H1 (cell line): ENCODE results near the gene FNDC5. TPM values are rescaled to one million over a fixed set of nuclear protein-coding genes. Genes with fewer than 3 reads are reported as not detected.

ENCODE experiments used
- CTCF ChIA-PET: fragments of 300-600 bp; sonication (Branson Sonifier 250); formaldehyde crosslinking; loops from one replicate; lab custom pipeline; 2021; ENCODE audit not compliant: partially characterized antibody; lab: Charles Lee
- POLR2A ChIA-PET: fragments of 300-600 bp; sonication (Branson Sonifier 250); formaldehyde crosslinking; loops from one replicate; lab custom pipeline; 2021; ENCODE audit warnings: inconsistent platforms; ENCODE audit not compliant: partially characterized antibody; lab: Charles Lee
- DNase-seq, 2 experiments: peaks; one replicate each; pipeline versions ENCODE4 v3.0.0 to v3.0.0-alpha.2; 2010 to 2022; ENCODE audit warnings: low spot score in 2 of 2, low read depth in 1 of 2, mixed read lengths in 1 of 2
- FAIRE-seq: peaks from 2 replicates; lab custom pipeline; 2011; peaks lifted over from hg19 to GRCh38; lab: Jason Lieb, UNC
- H2AFZ ChIP-seq: 2 replicates; pipeline ENCODE4 v1.8.1; 2012; ENCODE audit warnings: low read length, inconsistent platforms
- H2AK5ac ChIP-seq: 2 replicates; pipeline ENCODE4 v1.6.1; 2013; ENCODE audit warnings: low read depth, low read length
- H2BK120ac ChIP-seq: replicated peaks from 2 replicates; pipeline ENCODE3; 2013; ENCODE audit warnings: low read depth, low read length, inconsistent platforms
- H2BK12ac ChIP-seq: 2 replicates; pipeline ENCODE4 v1.6.1; 2013; ENCODE audit warnings: low read depth, low read length
- H2BK15ac ChIP-seq: 2 replicates; pipeline ENCODE4 v1.6.1; 2013; ENCODE audit warnings: low read length
- H2BK20ac ChIP-seq: 2 replicates; pipeline ENCODE4 v1.6.1; 2013; ENCODE audit warnings: low read length
- H2BK5ac ChIP-seq: 2 replicates; pipeline ENCODE4 v1.6.1; 2013; ENCODE audit warnings: low read depth, low read length
- H3K14ac ChIP-seq: 2 replicates; pipeline ENCODE4 v1.6.1; 2013; ENCODE audit warnings: inconsistent platforms; ENCODE audit not compliant: insufficient read length
- H3K18ac ChIP-seq: 2 replicates; pipeline ENCODE4 v1.6.1; 2013; ENCODE audit warnings: low read length; ENCODE audit errors: extremely low read depth
- H3K23ac ChIP-seq: 2 replicates; pipeline ENCODE4 v1.6.1; 2013; ENCODE audit warnings: inconsistent platforms; ENCODE audit not compliant: insufficient read length
- H3K23me2 ChIP-seq: 2 replicates; pipeline ENCODE4 v1.6.1; 2013; ENCODE audit warnings: low read depth, low read length
- H3K27ac ChIP-seq: 2 replicates; pipeline ENCODE4 v1.6.1; 2011; ENCODE audit warnings: low read depth, low read length, inconsistent platforms
- H3K27me3 ChIP-seq, 4 experiments: replicated peaks in 1 of 4; 1 replicate in 1 of 4; 2 replicates in 3 of 4; pipeline versions ENCODE4 v1.6.1 to v1.8.1; 2011 to 2013; ENCODE audit warnings: low read length in 3 of 4, mild to moderate bottlenecking in 3 of 4, inconsistent platforms in 2 of 4, mixed read lengths in 2 of 4, moderate library complexity in 1 of 4; ENCODE audit not compliant: control insufficient read depth in 3 of 4, insufficient read depth in 3 of 4; ENCODE audit errors: extremely low read depth in 1 of 4
- H3K36me3 ChIP-seq, 4 experiments: 2 replicates each; pipeline versions ENCODE4 v1.6.1 to v1.8.1; 2011 to 2013; ENCODE audit warnings: mild to moderate bottlenecking in 4 of 4, low read length in 3 of 4, moderate library complexity in 2 of 4, control low read depth in 1 of 4, inconsistent platforms in 1 of 4; ENCODE audit not compliant: insufficient read depth in 4 of 4, control insufficient read depth in 2 of 4
- H3K4ac ChIP-seq: replicated peaks from 2 replicates; pipeline ENCODE3; 2013; ENCODE audit warnings: low read length, low read depth, mixed read lengths, inconsistent platforms; ENCODE audit not compliant: insufficient read length
- H3K4me1 ChIP-seq, 4 experiments: replicated peaks in 1 of 4; 1 replicate in 1 of 4; 2 replicates in 3 of 4; pipeline versions ENCODE4 v1.6.1 to v1.8.1; 2011 to 2013; ENCODE audit warnings: low read length in 3 of 4, inconsistent platforms in 2 of 4, mixed read lengths in 1 of 4; ENCODE audit not compliant: insufficient read depth in 4 of 4, control insufficient read depth in 3 of 4
- H3K4me2 ChIP-seq, 2 experiments: 2 replicates each; pipeline versions ENCODE4 v1.6.1 to v1.8.1; 2011 to 2013; ENCODE audit warnings: low read depth in 2 of 2, low read length in 2 of 2, control low read depth in 1 of 2, inconsistent platforms in 1 of 2, mild to moderate bottlenecking in 1 of 2; ENCODE audit not compliant: insufficient read depth in 1 of 2
- H3K4me3 ChIP-seq, 4 experiments: fragments of 200-600, 300-600 bp in 1 of 4; sonication (generic), shearing (Covaris generic), sonication (Bioruptor Twin) in 1 of 4; 2 replicates each; pipeline versions ENCODE4 v1.5.1 to v1.8.1; 2011 to 2016; ENCODE audit warnings: low read length in 4 of 4, low read depth in 3 of 4, control low read depth in 2 of 4, inconsistent platforms in 2 of 4, mild to moderate bottlenecking in 2 of 4, mixed read lengths in 1 of 4, moderate library complexity in 1 of 4; ENCODE audit not compliant: insufficient read depth in 2 of 4; ENCODE audit errors: extremely low read depth in 1 of 4
- H3K56ac ChIP-seq: replicated peaks from 2 replicates; pipeline ENCODE3; 2013; ENCODE audit warnings: low read depth, mild to moderate bottlenecking, mixed read lengths, low read length, inconsistent platforms; ENCODE audit not compliant: insufficient read length
- H3K79me1 ChIP-seq: 2 replicates; pipeline ENCODE4 v1.6.1; 2013; ENCODE audit warnings: low read depth, low read length, control low read depth
- H3K79me2 ChIP-seq, 2 experiments: 2 replicates each; pipeline versions ENCODE4 v1.6.1 to v1.8.1; 2012 to 2013; ENCODE audit warnings: low read length in 2 of 2, mild to moderate bottlenecking in 2 of 2, inconsistent platforms in 1 of 2; ENCODE audit not compliant: insufficient read depth in 2 of 2, control insufficient read depth in 1 of 2
- H3K9ac ChIP-seq, 4 experiments: replicated peaks in 1 of 4; 1 replicate in 1 of 4; 2 replicates in 3 of 4; pipeline versions ENCODE4 v1.6.1 to v1.8.1; 2011 to 2013; ENCODE audit warnings: low read depth in 3 of 4, low read length in 3 of 4, control low read depth in 2 of 4, mild to moderate bottlenecking in 2 of 4, moderate library complexity in 2 of 4, inconsistent platforms in 1 of 4; ENCODE audit errors: extremely low read depth in 1 of 4
- H3K9me3 ChIP-seq, 2 experiments: 2 replicates each; pipeline versions ENCODE4 v1.6.1 to v1.8.1; 2012 to 2013; ENCODE audit warnings: mild to moderate bottlenecking in 2 of 2, moderate library complexity in 2 of 2, control low read depth in 1 of 2, inconsistent platforms in 1 of 2, low read depth in 1 of 2, low read length in 1 of 2, mixed read lengths in 1 of 2; ENCODE audit not compliant: insufficient read depth in 2 of 2
- H4K20me1 ChIP-seq, 2 experiments: replicated peaks in 1 of 2; 2 replicates each; pipeline versions ENCODE3 to v1.8.1; 2011 to 2013; ENCODE audit warnings: inconsistent platforms in 2 of 2, low read length in 2 of 2, mild to moderate bottlenecking in 1 of 2; ENCODE audit not compliant: insufficient read depth in 2 of 2, control insufficient read depth in 1 of 2
- H4K5ac ChIP-seq: 2 replicates; pipeline ENCODE4 v1.6.1; 2013; ENCODE audit warnings: low read length, low read depth, mixed read lengths, inconsistent platforms; ENCODE audit not compliant: insufficient read length
- H4K8ac ChIP-seq: 2 replicates; pipeline ENCODE4 v1.8.0; 2013; ENCODE audit warnings: mild to moderate bottlenecking, moderate library complexity, low read length, inconsistent platforms; ENCODE audit not compliant: insufficient read depth; ENCODE audit errors: extremely low read depth
- H4K91ac ChIP-seq: replicated peaks from 2 replicates; pipeline ENCODE3; 2013; ENCODE audit warnings: low read length, mixed read lengths, inconsistent platforms; ENCODE audit not compliant: insufficient read length
- BCL11A ChIP-seq, 2 experiments: IDR thresholded peaks; one replicate each; pipeline ENCODE4 v1.6.1; 2011; ENCODE audit warnings: low read depth in 2 of 2, low read length in 2 of 2, mild to moderate bottlenecking in 2 of 2
- SP2 ChIP-seq: IDR thresholded peaks from 2 replicates; pipeline ENCODE4 v1.6.1; 2012; ENCODE audit warnings: mild to moderate bottlenecking, low read length, inconsistent platforms
- WGBS, 2 experiments: shearing (Covaris generic) in 1 of 2; methylation state at CpG; one replicate each; pipeline versions ENCODE4 v1.1.6 to v1.1.7; 2013 to 2015; ENCODE audit warnings: low lambda C conversion rate in 2 of 2, mixed read lengths in 2 of 2, inconsistent platforms in 1 of 2, low coverage in 1 of 2, missing lambda C conversion rate in 1 of 2; ENCODE audit not compliant: insufficient replicate concordance in 2 of 2, insufficient coverage in 1 of 2, insufficient read length in 1 of 2; ENCODE audit errors: extremely low coverage in 1 of 2, missing lambda C conversion rate in 1 of 2; 5-methylcytosine and 5-hydroxymethylcytosine counted together
- polyA plus RNA-seq, 7 experiments: library from polyadenylated mRNA; depleted of rRNA in 3 of 7; stranded (reverse) in 5 of 7; unstranded in 2 of 7; fragments of >200 nt in 5 of 7; fragments of 200-250 nt in 2 of 7; gene quantifications; 1 replicate in 5 of 7; 2 replicates in 1 of 7; 4 replicates in 1 of 7; pipeline versions ENCODE4 v1.2.1 to v1.2.3, GENCODE V29; 2011 to 2013; ENCODE audit warnings: missing spikeins in 2 of 7, mixed read lengths in 2 of 7
- total RNA-seq: library from RNA; stranded (reverse); fragmentation: NEBNext Ultra II Directional; extraction: Animal tissue kit (Norgen Biotek cat#: 25700); gene quantifications from 2 replicates; pipeline ENCODE4 v1.2.1, GENCODE V29; 2021

FNDC5 gene
- total and polyA plus RNA-seq, 2 of the 8 experiments (the other 6 are each of a cell fraction or from before 2014, with no cell fraction given) = 1.8 to 2.0 TPM

- Histone ChIP-seq H2BK120ac (peak overlapping the region; percentile 33), H3K23me2 (no peaks in the 10 kb centered on the region), H2BK20ac (peak overlapping the region; percentile 80), H3K9me3 (no peaks in the 10 kb centered on the region), H4K8ac (no peak overlapping the region), H3K18ac (peak overlapping the region; percentile 87; the same call in 1 of the 2 replicates), H3K27ac (no peak overlapping the region), H2BK12ac (peak overlapping the region; percentile 84; the same call in 1 of the 2 replicates), H2BK15ac (peak overlapping the region; percentile 97), H3K4me1 (peaks cover 6 to 30% (median 15%) of the 10 kb centered on the region in 4 experiments), H2AFZ (no peak overlapping the region), H4K91ac (peak overlapping the region; percentile 76), H3K4ac (peak overlapping the region; percentile 44), H3K4me2 (peak overlapping the region; percentile 0 to 39), H3K14ac (no peak overlapping the region), H2AK5ac (no peak overlapping the region; the same call in 1 of the 2 replicates), H4K5ac (no peak overlapping the region), H3K36me3 (no peaks in the 10 kb centered on the region), H3K9ac (no peak overlapping the region), H3K4me3 (peak overlapping the region in 1 of 4 experiments; percentile 25; a peak in 1 of 8 replicates), H2BK5ac (peak overlapping the region; percentile 84; the same call in 1 of the 2 replicates), H3K23ac (no peak overlapping the region), H3K79me2 (no peaks in the 10 kb centered on the region), H3K27me3 (peaks cover 0 to 7% (median 7%) of the 10 kb centered on the region in 4 experiments; a peak in 6 of 7 replicates), H3K79me1 (no peaks in the 10 kb centered on the region), H3K56ac (no peak overlapping the region), H4K20me1 (peaks cover 0 to 3% of the 10 kb centered on the region in 2 experiments)
- DNase-seq (peak in 1 of 2 experiments; percentile 89), FAIRE-seq (no peak)
- POLR2A ChIA-PET = interaction anchor here (0.5 to 4.0 kb wide), 6 partner anchors 14 to 307 kb away, joined by 3 to 19 read pairs (median 4); partner anchors contain the start of genes S100PBP and YARS1
- 43% methylated on average over 16 of the region's 16 CpGs; no CpG with 5 or more reads in 1 of the 2 experiments for WGBS, 2 experiments
- CTCF ChIA-PET = interaction anchor here (0.6 to 19.0 kb wide), 30 partner anchors 11 to 1301 kb away, joined by 3 to 382 read pairs (median 4); partner anchors contain the start of gene HPCA
- TF ChIP-seq SP2 = no peak
- no peak for TF ChIP-seq BCL11A (IDR thresholded peaks at IDR 0.05; ENCODE audit: low read depth in 2 of 2, low read length in 2 of 2)
These were observed 5.9 kb upstream of the FNDC5 start for GRCh38 chr1:32876341-32877210.
